Measurements from ENCODE around the gene RPH3AL.

GRCh38 chr17:322006-322780, 30.4 kb downstream of the RPH3AL start:
- TF ChIP-seq POLR2A (IDR thresholded peaks at IDR 0.05) (no peak), CTCF (IDR thresholded peaks at IDR 0.05) (no peak)

All from Peyer's patch (tissue), 4 donors.